ENCODE results near the gene CHP2. TPM values are rescaled to one million over a fixed set of nuclear protein-coding genes. Genes with fewer than 3 reads are reported as not detected.
"Not testable (repeated sequence)": the region's sequence is repeated elsewhere in the genome, so short reads cannot be mapped to it uniquely, and the experiment has no call there.

Gene CHP2
- total and polyA plus RNA-seq, 12 donors: 0.01 TPM; not detected in 11

GRCh38 chr16:23748630-23749029, 6.2 kb upstream of the CHP2 start:
- peaks cover 0 to 14% (median 0%) of the 10 kb centered on the region in 11 donors for H3K9me3 ChIP-seq
- DNase-seq (no peak), ATAC-seq (no peak)
- no peak overlapping the region for H3K4me3 ChIP-seq
- no peaks in the 10 kb centered on the region for H3K36me3 ChIP-seq
- intact Hi-C loops (cut with DNase I): no loop called here
- WGBS, 2 donors: 68 to 71% methylated on average over 1 of the region's 1 CpG
- no peak overlapping the region for H3K27ac ChIP-seq
- TF ChIP-seq CTCF (IDR thresholded peaks at IDR 0.05): no peak
- H3K27me3 ChIP-seq: peaks cover 0 to 32% (median 20%) of the 10 kb centered on the region in 7 donors
- no peaks in the 10 kb centered on the region for H3K4me1 ChIP-seq

GRCh38 chr16:23751053-23751452, 3.8 kb upstream of the CHP2 start:
- H3K27ac ChIP-seq; DNase-seq; H3K36me3 ChIP-seq; ATAC-seq; H3K4me3 ChIP-seq; intact Hi-C loops (cut with DNase I): not testable (repeated sequence)
- 89 to 94% methylated on average over 1 of the region's 1 CpG for WGBS, 2 donors
- peaks cover 0 to 13% (median 8%) of the 10 kb centered on the region in 9 donors for H3K4me1 ChIP-seq
- H3K27me3 ChIP-seq: peaks cover 16 to 46% (median 35%) of the 10 kb centered on the region in 7 donors
- H3K9me3 ChIP-seq: peaks cover 0 to 13% (median 0%) of the 10 kb centered on the region in 11 donors

GRCh38 chr16:23753908-23754593, 775 bp upstream of the CHP2 start:
- peak overlapping the region in 4 of 10 donors; percentile 15 to 40 (median 30) for H3K4me3 ChIP-seq
- ATAC-seq (no peak), DNase-seq (no peak)
- WGBS, 2 donors: 38 to 39% methylated on average over 17 of the region's 17 CpGs
- H3K36me3 ChIP-seq: no peaks in the 10 kb centered on the region
- no peaks in the 10 kb centered on the region for H3K9me3 ChIP-seq
- H3K4me1 ChIP-seq: peaks cover 0 to 13% (median 8%) of the 10 kb centered on the region in 9 donors
- intact Hi-C loops (cut with DNase I): no loop called here
- H3K27ac ChIP-seq: no peak overlapping the region
- peaks cover 16 to 66% (median 51%) of the 10 kb centered on the region in 7 donors for H3K27me3 ChIP-seq
- no peak for TF ChIP-seq CTCF (IDR thresholded peaks at IDR 0.05)

GRCh38 chr16:23755484-23755809, 621 bp downstream of the CHP2 start:
- H3K4me3 ChIP-seq: no peak overlapping the region
- TF ChIP-seq CTCF (IDR thresholded peaks at IDR 0.05): no peak
- DNase-seq (no peak), ATAC-seq (no peak)
- no peak overlapping the region for H3K27ac ChIP-seq
- H3K36me3 ChIP-seq: no peaks in the 10 kb centered on the region
- peaks cover 0 to 13% (median 8%) of the 10 kb centered on the region in 9 donors for H3K4me1 ChIP-seq
- 24 to 29% methylated on average over 15 of the region's 15 CpGs for WGBS, 2 donors
- no peaks in the 10 kb centered on the region for H3K9me3 ChIP-seq
- intact Hi-C loops (cut with DNase I): no loop called here
- H3K27me3 ChIP-seq: peaks cover 16 to 76% (median 57%) of the 10 kb centered on the region in 7 donors

- intact Hi-C loops (cut with DNase I): no loop called here
- WGBS, 2 donors: 74 to 81% methylated on average over 9 of the region's 9 CpGs
- no peak for TF ChIP-seq CTCF (IDR thresholded peaks at IDR 0.05)
- Histone ChIP-seq H3K27ac (no peak overlapping the region), H3K27me3 (peaks cover 16 to 76% (median 60%) of the 10 kb centered on the region in 7 donors), H3K4me3 (no peak overlapping the region), H3K9me3 (no peaks in the 10 kb centered on the region), H3K36me3 (no peaks in the 10 kb centered on the region), H3K4me1 (peaks cover 0 to 13% (median 8%) of the 10 kb centered on the region in 9 donors)
- DNase-seq (no peak), ATAC-seq (no peak)
These were observed 2.3 kb downstream of the CHP2 start for GRCh38 chr16:23757116-23757515.
